WI38 (cell line): ENCODE measurements around the gene ITGA3.

Experiments
- H3K4me3 ChIP-seq: 2 replicates; pipeline ENCODE4 v1.5.1; 2011; ENCODE audit warnings: low read depth, mild to moderate bottlenecking, control low read depth, low read length
- TF ChIP-seq, protein P1 (sequence below): IDR thresholded peaks from 2 replicates; pipeline ENCODE4 v1.5.1; 2012; ENCODE audit warnings: low read depth, mild to moderate bottlenecking, control low read depth, low read length

ITGA3 gene

DNA sequence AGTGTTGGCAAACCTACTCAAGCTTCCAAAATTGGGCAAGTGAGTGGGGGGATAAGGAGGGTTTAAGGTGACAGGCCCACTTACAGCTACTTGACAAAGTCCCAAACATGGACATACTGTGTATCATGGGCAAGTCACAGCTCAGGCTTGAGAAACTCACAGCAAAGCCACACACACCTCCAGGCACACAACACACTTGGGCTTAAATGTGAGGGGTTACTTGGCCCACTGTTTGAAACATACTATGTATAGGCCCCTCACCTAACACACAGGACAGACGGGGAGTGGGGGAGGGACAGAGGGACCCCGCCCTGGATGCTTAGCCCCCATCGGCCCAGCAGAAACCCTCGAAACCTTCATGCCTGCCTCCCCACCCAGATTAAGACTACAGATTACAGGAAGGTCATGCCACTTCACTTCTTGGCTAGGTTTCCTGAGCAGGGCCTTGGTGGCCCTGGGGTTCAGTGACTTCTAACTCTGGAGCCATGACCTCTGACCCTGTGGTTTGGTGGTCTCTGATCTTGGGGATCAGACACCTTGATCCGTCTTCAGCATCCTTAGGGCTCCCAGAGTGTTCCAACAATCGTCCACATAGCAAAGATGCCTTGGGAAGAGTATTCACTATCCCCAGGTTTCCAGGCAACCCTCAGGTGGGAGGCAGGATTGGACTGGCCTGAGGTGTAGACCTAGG, 76.3 kb downstream of the ITGA3 start:
- TF ChIP-seq, protein P1, sequence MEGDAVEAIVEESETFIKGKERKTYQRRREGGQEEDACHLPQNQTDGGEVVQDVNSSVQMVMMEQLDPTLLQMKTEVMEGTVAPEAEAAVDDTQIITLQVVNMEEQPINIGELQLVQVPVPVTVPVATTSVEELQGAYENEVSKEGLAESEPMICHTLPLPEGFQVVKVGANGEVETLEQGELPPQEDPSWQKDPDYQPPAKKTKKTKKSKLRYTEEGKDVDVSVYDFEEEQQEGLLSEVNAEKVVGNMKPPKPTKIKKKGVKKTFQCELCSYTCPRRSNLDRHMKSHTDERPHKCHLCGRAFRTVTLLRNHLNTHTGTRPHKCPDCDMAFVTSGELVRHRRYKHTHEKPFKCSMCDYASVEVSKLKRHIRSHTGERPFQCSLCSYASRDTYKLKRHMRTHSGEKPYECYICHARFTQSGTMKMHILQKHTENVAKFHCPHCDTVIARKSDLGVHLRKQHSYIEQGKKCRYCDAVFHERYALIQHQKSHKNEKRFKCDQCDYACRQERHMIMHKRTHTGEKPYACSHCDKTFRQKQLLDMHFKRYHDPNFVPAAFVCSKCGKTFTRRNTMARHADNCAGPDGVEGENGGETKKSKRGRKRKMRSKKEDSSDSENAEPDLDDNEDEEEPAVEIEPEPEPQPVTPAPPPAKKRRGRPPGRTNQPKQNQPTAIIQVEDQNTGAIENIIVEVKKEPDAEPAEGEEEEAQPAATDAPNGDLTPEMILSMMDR = no peak
- no peak overlapping the region for H3K4me3 ChIP-seq

DNA sequence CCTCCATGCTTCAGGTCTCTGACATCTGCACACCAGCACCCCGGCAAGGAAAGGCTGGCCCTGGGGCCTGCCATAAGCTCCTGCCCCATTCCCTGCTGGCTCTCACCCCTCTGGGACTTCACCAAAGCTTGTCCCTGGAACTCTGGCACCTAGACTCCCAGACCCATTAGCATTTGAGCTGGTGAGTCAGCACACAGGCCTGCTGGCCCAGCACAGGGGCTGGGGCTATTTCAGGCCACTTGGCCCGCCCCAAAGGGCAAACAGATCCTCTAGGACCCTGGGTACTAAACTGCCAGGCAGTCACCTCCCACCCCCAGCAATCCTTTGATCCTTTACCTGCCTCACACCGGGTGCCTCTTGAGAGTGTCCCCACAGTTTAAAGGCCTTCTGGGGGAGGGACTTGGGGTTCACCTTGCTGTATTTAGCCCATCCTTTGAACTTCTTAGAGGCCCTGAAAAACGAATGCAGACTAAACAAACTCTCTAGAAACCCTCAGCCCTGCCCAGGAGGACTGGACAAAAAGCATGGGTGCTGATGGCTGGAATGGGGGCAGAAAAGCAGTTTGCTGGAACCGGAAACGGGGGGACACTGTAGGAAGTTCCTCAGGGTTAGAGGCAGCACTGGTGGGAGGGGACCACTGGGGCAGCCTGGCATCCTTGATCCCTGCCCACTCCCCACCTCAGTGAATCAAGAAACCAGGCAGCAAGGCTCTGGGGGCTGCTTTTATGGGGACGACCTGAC, 77.3 kb downstream of the ITGA3 start:
- no peak overlapping the region for H3K4me3 ChIP-seq
- TF ChIP-seq, protein P1 = no peak

DNA sequence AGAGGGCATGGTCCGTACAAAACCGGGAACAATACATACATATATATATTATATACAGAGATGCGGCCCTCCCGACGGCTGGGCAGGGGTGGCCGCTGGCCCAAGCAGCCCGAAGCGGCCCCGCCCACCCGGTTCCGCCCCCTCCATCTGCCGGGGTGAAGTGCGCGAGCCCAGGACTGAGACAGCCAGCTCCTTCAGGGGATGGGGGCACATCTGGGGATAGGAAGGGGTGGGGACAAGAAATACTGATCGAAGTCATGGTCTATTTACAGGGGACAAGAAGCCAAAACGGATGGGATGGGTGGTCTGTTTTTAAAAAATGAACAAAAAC, 77.8 kb downstream of the ITGA3 start:
- no peak overlapping the region for H3K4me3 ChIP-seq
- TF ChIP-seq, protein P1 = no peak

DNA sequence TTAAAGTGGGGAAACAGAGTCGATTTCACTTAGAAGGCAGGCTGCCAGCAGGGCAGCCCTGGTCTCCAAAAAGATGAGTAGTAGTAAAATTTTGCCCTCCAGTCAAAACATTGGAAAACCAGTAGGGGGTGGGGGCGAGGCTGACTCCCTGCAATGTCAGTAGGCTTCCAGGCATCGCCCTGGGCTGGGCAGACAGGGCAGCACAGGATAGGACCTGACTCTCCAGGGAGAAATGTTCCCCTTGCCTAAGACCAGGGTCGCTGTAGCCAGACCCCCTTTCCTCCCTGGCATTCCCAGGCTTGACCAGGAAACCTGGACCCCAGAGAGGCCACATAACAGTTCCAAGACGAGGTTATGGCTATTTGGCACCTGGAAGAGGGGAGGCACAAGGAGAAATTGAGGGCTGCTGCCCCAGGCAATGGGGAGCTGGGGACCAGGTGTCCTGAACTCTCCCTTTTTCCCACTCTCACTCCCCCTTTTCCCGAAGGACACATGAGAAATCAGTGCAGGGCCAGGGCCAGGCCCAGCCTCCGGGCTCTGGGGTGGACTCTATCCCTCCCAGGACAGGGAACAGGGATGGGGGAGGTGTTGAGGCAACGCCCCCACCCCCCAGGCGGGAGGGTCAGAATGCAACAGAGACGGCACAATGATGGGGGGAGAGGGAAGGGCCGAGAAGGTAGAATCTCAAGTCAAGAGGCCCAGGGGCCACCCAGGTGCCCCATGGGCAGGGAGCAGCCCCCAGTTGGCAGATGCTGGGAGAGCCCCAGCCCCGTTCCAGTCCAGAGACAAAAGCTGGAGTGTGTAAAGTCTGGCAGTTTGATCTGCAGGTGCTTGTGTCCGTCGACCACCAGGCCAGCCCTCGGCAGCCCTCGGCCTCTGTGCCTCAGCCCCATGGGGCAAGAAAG, 78.5 kb downstream of the ITGA3 start:
- TF ChIP-seq, protein P1 = no peak
- H3K4me3 ChIP-seq = no peak overlapping the region

DNA sequence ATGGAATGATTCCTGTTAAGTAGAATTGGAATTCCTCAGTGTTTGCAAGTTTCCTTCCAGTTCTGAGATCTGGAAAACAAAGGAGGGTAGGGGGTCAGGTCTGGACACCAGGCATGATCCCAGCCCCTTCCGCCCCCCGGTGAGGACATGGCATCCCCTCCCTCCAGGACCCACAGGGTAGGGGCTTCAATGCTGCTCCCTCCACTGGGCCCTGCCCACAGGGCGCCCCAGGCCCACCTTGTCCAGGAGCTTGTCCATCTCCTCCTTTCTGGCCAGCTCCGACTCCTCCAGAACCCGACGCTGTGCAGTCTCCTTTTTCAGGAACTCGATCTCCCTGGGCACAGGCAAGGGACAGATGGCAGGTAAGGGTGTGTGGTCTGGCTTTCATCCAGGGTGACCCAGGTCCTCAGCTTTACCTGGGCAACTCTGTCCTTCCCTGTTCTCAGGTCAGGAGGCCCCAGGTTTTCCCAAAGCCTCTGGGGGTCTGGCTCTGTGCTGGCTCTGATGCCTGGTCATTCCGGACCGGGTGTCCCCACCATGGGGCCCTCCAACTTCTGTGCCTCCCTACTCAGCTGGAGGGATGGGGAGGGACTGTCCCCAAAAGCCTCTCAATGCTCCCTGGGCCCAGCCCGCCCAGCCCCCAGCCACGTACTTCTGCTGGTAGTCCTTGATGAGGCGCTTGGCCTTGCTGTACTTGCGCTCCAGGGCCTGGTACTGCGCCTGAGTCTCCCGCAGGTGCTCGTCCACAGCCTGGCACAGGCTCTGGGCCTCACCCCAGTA, 79.6 kb downstream of the ITGA3 start:
- no peak overlapping the region for H3K4me3 ChIP-seq
- TF ChIP-seq, protein P1 = no peak

DNA sequence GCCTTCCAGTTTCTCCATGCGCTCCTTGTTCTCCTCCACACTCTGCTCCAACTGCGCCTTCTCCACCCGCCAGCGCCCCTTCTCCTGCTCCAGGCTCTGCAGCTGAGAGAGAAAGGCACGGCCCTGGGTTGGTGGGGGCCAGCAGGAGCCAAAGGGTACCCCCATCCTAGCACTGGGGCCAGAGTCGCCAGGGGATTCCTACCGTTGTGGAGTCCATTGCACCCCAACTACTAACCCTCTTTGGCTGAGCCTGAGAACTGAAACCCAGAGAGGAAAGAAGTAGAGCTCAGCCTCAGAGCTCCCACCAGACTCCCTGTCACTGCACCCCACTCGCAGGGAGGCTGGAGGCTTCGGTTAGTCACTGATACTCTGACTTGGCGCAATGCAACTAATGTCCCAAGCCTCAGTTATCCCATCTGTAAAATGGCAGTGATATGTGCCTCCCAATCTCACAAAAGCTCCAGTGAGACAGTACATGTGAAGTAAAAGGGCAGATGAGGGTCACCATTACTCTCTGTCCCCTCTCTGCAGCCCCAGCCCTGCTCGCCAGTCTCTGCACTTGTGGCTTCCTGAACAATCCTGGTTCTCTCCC, 80.3 kb downstream of the ITGA3 start:
- H3K4me3 ChIP-seq = no peak overlapping the region

More for the DNA sequence above, 80.3 kb downstream of the ITGA3 start:
- TF ChIP-seq, protein P1 = no peak
